Chondrocyte (in vitro differentiated cells): ENCODE results near the gene FOXL2NB. TPM values are rescaled to one million over a fixed set of nuclear protein-coding genes. Genes with fewer than 3 reads are reported as not detected.

ENCODE experiments used
- DNase-seq: peaks from one replicate; pipeline ENCODE4 v3.0.0; 2021; ENCODE audit warnings: mixed read lengths, low spot score
- H3K27ac Mint-ChIP-seq: one replicate; pipeline ENCODE4 v1.8.0; 2021; ENCODE audit warnings: mild to moderate bottlenecking, moderate library complexity, mixed read lengths; ENCODE audit not compliant: unreplicated experiment
- H3K27me3 Mint-ChIP-seq: 2 replicates; pipeline ENCODE4 v1.8.0; 2021; ENCODE audit warnings: low read depth, mixed read lengths
- H3K36me3 Mint-ChIP-seq: 2 replicates; pipeline ENCODE4 v1.8.0; 2021; ENCODE audit warnings: low read depth, mixed read lengths
- H3K4me1 Mint-ChIP-seq: 2 replicates; pipeline ENCODE4 v1.8.0; 2021; ENCODE audit warnings: low read depth, mild to moderate bottlenecking, mixed read lengths
- H3K4me3 Mint-ChIP-seq: one replicate; pipeline ENCODE4 v1.8.0; 2021; ENCODE audit warnings: mild to moderate bottlenecking, moderate library complexity, mixed read lengths; ENCODE audit not compliant: unreplicated experiment
- H3K9me3 Mint-ChIP-seq: 2 replicates; pipeline ENCODE4 v1.8.0; 2021; ENCODE audit warnings: low read depth, mixed read lengths
- CTCF ChIP-seq: fragments of 200-600 bp; sonication (generic); IDR thresholded peaks from 2 replicates; pipeline ENCODE4 v1.5.0; 2021; ENCODE audit warnings: antibody characterized with exemption, mild to moderate bottlenecking, moderate library complexity
- total RNA-seq: library from RNA; stranded (reverse); gene quantifications from 3 replicates; pipeline ENCODE4 v1.2.1, GENCODE V29; 2021

FOXL2NB gene
- total RNA-seq, 1 donor from 2014 or later = 0.17 TPM

- Mint-ChIP-seq H3K27ac (no peak overlapping the region), H3K27me3 (no peaks in the 10 kb centered on the region), H3K4me3 (no peak overlapping the region), H3K4me1 (peaks cover 14% of the 10 kb centered on the region), H3K36me3 (no peaks in the 10 kb centered on the region), H3K9me3 (no peaks in the 10 kb centered on the region)
- no peak for TF ChIP-seq CTCF
- DNase-seq = no peak
These were observed 44.8 kb upstream of the FOXL2NB start for GRCh38 chr3:138902171-138902570.

- DNase-seq = no peak
- H3K27ac Mint-ChIP-seq = no peak overlapping the region
- no peaks in the 10 kb centered on the region for H3K36me3 Mint-ChIP-seq
- H3K9me3 Mint-ChIP-seq = no peaks in the 10 kb centered on the region
- H3K4me1 Mint-ChIP-seq = no peaks in the 10 kb centered on the region
- no peak overlapping the region for H3K4me3 Mint-ChIP-seq
- H3K27me3 Mint-ChIP-seq = no peaks in the 10 kb centered on the region
- no peak for TF ChIP-seq CTCF
These were observed 39.5 kb upstream of the FOXL2NB start for GRCh38 chr3:138907539-138907938.

- no peak overlapping the region for H3K27ac Mint-ChIP-seq
- H3K27me3 Mint-ChIP-seq = no peaks in the 10 kb centered on the region
- no peak overlapping the region for H3K4me3 Mint-ChIP-seq
- TF ChIP-seq CTCF = no peak
- no peaks in the 10 kb centered on the region for H3K9me3 Mint-ChIP-seq
- no peak for DNase-seq
- H3K4me1 Mint-ChIP-seq = no peaks in the 10 kb centered on the region
- no peaks in the 10 kb centered on the region for H3K36me3 Mint-ChIP-seq
These were observed 38.2 kb upstream of the FOXL2NB start for GRCh38 chr3:138908846-138909245.

- H3K27ac Mint-ChIP-seq = no peak overlapping the region
- TF ChIP-seq CTCF = no peak
- no peak for DNase-seq
- no peaks in the 10 kb centered on the region for H3K27me3 Mint-ChIP-seq
- H3K36me3 Mint-ChIP-seq = no peaks in the 10 kb centered on the region
- no peak overlapping the region for H3K4me3 Mint-ChIP-seq
- peaks cover 2% of the 10 kb centered on the region for H3K4me1 Mint-ChIP-seq
- no peaks in the 10 kb centered on the region for H3K9me3 Mint-ChIP-seq
These were observed 37.1 kb upstream of the FOXL2NB start for GRCh38 chr3:138909904-138910303.

GRCh38 chr3:138911621-138912020 lies 35.4 kb upstream of the FOXL2NB start:
- Mint-ChIP-seq H3K27me3 (no peaks in the 10 kb centered on the region), H3K9me3 (no peaks in the 10 kb centered on the region), H3K4me1 (peaks cover 5% of the 10 kb centered on the region), H3K4me3 (no peak overlapping the region), H3K36me3 (no peaks in the 10 kb centered on the region), H3K27ac (no peak overlapping the region)
- DNase-seq = no peak
- TF ChIP-seq CTCF = no peak
